ENCODE data around the gene ERGIC3.
"Not testable (repeated sequence)": the region's sequence is repeated elsewhere in the genome, so short reads cannot be mapped to it uniquely, and the experiment has no call there.

ERGIC3 gene

GRCh38 chr20:35551503-35551902, 9.6 kb downstream of the ERGIC3 start:
- Histone ChIP-seq H2AK5ac (ENCODE audit: low read depth, low read length) (no peak overlapping the region), H3K4me2 (ENCODE audit: insufficient read depth, low read length, poor library complexity, severe bottlenecking) (no peak overlapping the region), H3K36me3 (replicated peaks in 1 of 2; ENCODE audit: control insufficient read depth in 2 of 2, insufficient read depth in 2 of 2, low read length in 2 of 2) (peaks cover 66 to 95% of the 10 kb centered on the region in 2 donors), H3K14ac (ENCODE audit: low read length) (no peak overlapping the region), H2BK5ac (ENCODE audit: low read length) (no peak overlapping the region), H3K27ac (replicated peaks; ENCODE audit: low read length) (no peak overlapping the region), H3K27me3 (ENCODE audit: control insufficient read depth in 3 of 3, insufficient read depth in 3 of 3, low read depth in 1 of 3, low read length in 3 of 3) (no peaks in the 10 kb centered on the region), H3K4me1 (ENCODE audit: control insufficient read depth in 2 of 2, insufficient read depth in 1 of 2, low read depth in 1 of 2, low read length in 2 of 2) (no peaks in the 10 kb centered on the region), H3K4ac (ENCODE audit: low read length) (no peak overlapping the region), H3K9me3 (replicated peaks in 1 of 2; ENCODE audit: control insufficient read depth in 2 of 2, insufficient read depth in 1 of 2, low read depth in 1 of 2, low read length in 2 of 2) (no peaks in the 10 kb centered on the region), H3K23ac (ENCODE audit: low read depth, low read length, poor library complexity) (no peak overlapping the region), H2BK12ac (ENCODE audit: low read length) (no peak overlapping the region), H3K4me3 (ENCODE audit: low read length in 2 of 2) (no peak overlapping the region), H2BK15ac (ENCODE audit: low read length) (no peak overlapping the region), H2BK120ac (ENCODE audit: low read depth, low read length) (no peak overlapping the region), H3K18ac (ENCODE audit: low read length) (no peak overlapping the region), H2AFZ (ENCODE audit: low read length) (no peak overlapping the region), H4K8ac (ENCODE audit: low read depth, low read length) (no peak overlapping the region), H3K9ac (ENCODE audit: low read depth, low read length, poor library complexity) (no peak overlapping the region), H4K91ac (ENCODE audit: low read depth, low read length, poor library complexity) (no peak overlapping the region), H3K79me1 (ENCODE audit: low read depth, low read length) (peaks cover 1% of the 10 kb centered on the region)
- no peak for DNase-seq (ENCODE audit: low spot score)
- WGBS, 2 donors (ENCODE audit: extremely low coverage in 2 of 2, insufficient read length in 2 of 2, insufficient replicate concordance in 1 of 2): no CpG with 5 or more reads among the region's 4 CpGs

- Histone ChIP-seq H3K4me3 (ENCODE audit: low read length in 2 of 2) (no peak overlapping the region), H3K23ac (ENCODE audit: low read depth, low read length, poor library complexity) (no peak overlapping the region), H3K27me3 (ENCODE audit: control insufficient read depth in 3 of 3, insufficient read depth in 3 of 3, low read depth in 1 of 3, low read length in 3 of 3) (no peaks in the 10 kb centered on the region), H2AFZ (ENCODE audit: low read length) (no peak overlapping the region), H3K9ac (ENCODE audit: low read depth, low read length, poor library complexity) (no peak overlapping the region), H3K27ac (replicated peaks; ENCODE audit: low read length) (no peak overlapping the region), H2BK5ac (ENCODE audit: low read length) (no peak overlapping the region), H4K8ac (ENCODE audit: low read depth, low read length) (no peak overlapping the region), H3K79me1 (ENCODE audit: low read depth, low read length) (peaks cover 1% of the 10 kb centered on the region), H4K91ac (ENCODE audit: low read depth, low read length, poor library complexity) (no peak overlapping the region), H3K14ac (ENCODE audit: low read length) (no peak overlapping the region), H2BK12ac (ENCODE audit: low read length) (no peak overlapping the region), H3K36me3 (replicated peaks in 1 of 2; ENCODE audit: control insufficient read depth in 2 of 2, insufficient read depth in 2 of 2, low read length in 2 of 2) (peaks cover 66 to 95% of the 10 kb centered on the region in 2 donors), H2BK15ac (ENCODE audit: low read length) (no peak overlapping the region), H3K18ac (ENCODE audit: low read length) (no peak overlapping the region), H2BK120ac (ENCODE audit: low read depth, low read length) (no peak overlapping the region), H3K4me1 (ENCODE audit: control insufficient read depth in 2 of 2, insufficient read depth in 1 of 2, low read depth in 1 of 2, low read length in 2 of 2) (no peaks in the 10 kb centered on the region), H2AK5ac (ENCODE audit: low read depth, low read length) (no peak overlapping the region), H3K4ac (ENCODE audit: low read length) (no peak overlapping the region), H3K4me2 (ENCODE audit: insufficient read depth, low read length, poor library complexity, severe bottlenecking) (no peak overlapping the region), H3K9me3 (replicated peaks in 1 of 2; ENCODE audit: control insufficient read depth in 2 of 2, insufficient read depth in 1 of 2, low read depth in 1 of 2, low read length in 2 of 2) (no peaks in the 10 kb centered on the region)
- no peak for DNase-seq (ENCODE audit: low spot score)
- no CpG with 5 or more reads among the region's 3 CpGs for WGBS, 2 donors (ENCODE audit: extremely low coverage in 2 of 2, insufficient read length in 2 of 2, insufficient replicate concordance in 1 of 2)
Measured at GRCh38 chr20:35552914-35553313, 11.0 kb downstream of the ERGIC3 start.

- not testable (repeated sequence) for H3K27ac ChIP-seq (replicated peaks; ENCODE audit: low read length); H3K14ac ChIP-seq (ENCODE audit: low read length); H3K23ac ChIP-seq (ENCODE audit: low read depth, low read length, poor library complexity)
Measured at GRCh38 chr20:35555461-35555860, 13.6 kb downstream of the ERGIC3 start.

GRCh38 chr20:35555951-35556645, 14.2 kb downstream of the ERGIC3 start:
- Histone ChIP-seq H3K23ac (ENCODE audit: low read depth, low read length, poor library complexity) (peak overlapping the region; percentile 61), H3K27me3 (ENCODE audit: control insufficient read depth in 3 of 3, insufficient read depth in 3 of 3, low read depth in 1 of 3, low read length in 3 of 3) (no peaks in the 10 kb centered on the region), H3K9ac (ENCODE audit: low read depth, low read length, poor library complexity) (peak overlapping the region; percentile 50), H3K14ac (ENCODE audit: low read length) (no peak overlapping the region), H2AFZ (ENCODE audit: low read length) (no peak overlapping the region), H3K4me1 (ENCODE audit: control insufficient read depth in 2 of 2, insufficient read depth in 1 of 2, low read depth in 1 of 2, low read length in 2 of 2) (no peaks in the 10 kb centered on the region), H2AK5ac (ENCODE audit: low read depth, low read length) (no peak overlapping the region), H2BK12ac (ENCODE audit: low read length) (no peak overlapping the region), H3K27ac (replicated peaks; ENCODE audit: low read length) (no peak overlapping the region), H4K91ac (ENCODE audit: low read depth, low read length, poor library complexity) (no peak overlapping the region), H2BK5ac (ENCODE audit: low read length) (no peak overlapping the region), H4K8ac (ENCODE audit: low read depth, low read length) (no peak overlapping the region), H3K79me1 (ENCODE audit: low read depth, low read length) (peaks cover 1% of the 10 kb centered on the region), H3K4me3 (ENCODE audit: low read length in 2 of 2) (no peak overlapping the region), H3K36me3 (replicated peaks in 1 of 2; ENCODE audit: control insufficient read depth in 2 of 2, insufficient read depth in 2 of 2, low read length in 2 of 2) (peaks cover 55 to 87% of the 10 kb centered on the region in 2 donors), H2BK15ac (ENCODE audit: low read length) (no peak overlapping the region), H2BK120ac (ENCODE audit: low read depth, low read length) (no peak overlapping the region), H3K4ac (ENCODE audit: low read length) (no peak overlapping the region), H3K9me3 (replicated peaks in 1 of 2; ENCODE audit: control insufficient read depth in 2 of 2, insufficient read depth in 1 of 2, low read depth in 1 of 2, low read length in 2 of 2) (no peaks in the 10 kb centered on the region), H3K4me2 (ENCODE audit: insufficient read depth, low read length, poor library complexity, severe bottlenecking) (no peak overlapping the region), H3K18ac (ENCODE audit: low read length) (no peak overlapping the region)
- no CpG with 5 or more reads among the region's 21 CpGs for WGBS, 2 donors (ENCODE audit: extremely low coverage in 2 of 2, insufficient read length in 2 of 2, insufficient replicate concordance in 1 of 2)
- DNase-seq (ENCODE audit: low spot score): no peak

More at GRCh38 chr20:35555461-35555860, 13.6 kb downstream of the ERGIC3 start:
- not testable (repeated sequence) for H2BK120ac ChIP-seq (ENCODE audit: low read depth, low read length); H2AK5ac ChIP-seq (ENCODE audit: low read depth, low read length); H4K91ac ChIP-seq (ENCODE audit: low read depth, low read length, poor library complexity); H2BK5ac ChIP-seq (ENCODE audit: low read length); H3K27me3 ChIP-seq (ENCODE audit: control insufficient read depth in 3 of 3, insufficient read depth in 3 of 3, low read depth in 1 of 3, low read length in 3 of 3); H2AFZ ChIP-seq (ENCODE audit: low read length); H3K79me1 ChIP-seq (ENCODE audit: low read depth, low read length); H3K4me1 ChIP-seq (ENCODE audit: control insufficient read depth in 2 of 2, insufficient read depth in 1 of 2, low read depth in 1 of 2, low read length in 2 of 2); H3K4ac ChIP-seq (ENCODE audit: low read length); H3K9ac ChIP-seq (ENCODE audit: low read depth, low read length, poor library complexity); H3K9me3 ChIP-seq (replicated peaks in 1 of 2; ENCODE audit: control insufficient read depth in 2 of 2, insufficient read depth in 1 of 2, low read depth in 1 of 2, low read length in 2 of 2); H3K4me2 ChIP-seq (ENCODE audit: insufficient read depth, low read length, poor library complexity, severe bottlenecking); H3K18ac ChIP-seq (ENCODE audit: low read length); H2BK12ac ChIP-seq (ENCODE audit: low read length); H4K8ac ChIP-seq (ENCODE audit: low read depth, low read length); H3K4me3 ChIP-seq (ENCODE audit: low read length in 2 of 2); H2BK15ac ChIP-seq (ENCODE audit: low read length); DNase-seq (ENCODE audit: low spot score)
- H3K36me3 ChIP-seq (replicated peaks in 1 of 2; ENCODE audit: control insufficient read depth in 2 of 2, insufficient read depth in 2 of 2, low read length in 2 of 2): peaks cover 58 to 92% of the 10 kb centered on the region in 2 donors
- WGBS, 2 donors (ENCODE audit: extremely low coverage in 2 of 2, insufficient read length in 2 of 2, insufficient replicate concordance in 1 of 2): no CpG with 5 or more reads among the region's 4 CpGs

Data from neuronal stem cell (in vitro differentiated cells).